Motor neuron (in vitro differentiated cells): Measurements from ENCODE around the gene FYTTD1. TPM values are rescaled to one million over a fixed set of nuclear protein-coding genes. Genes with fewer than 3 reads are reported as not detected.
A peak's percentile ranks its signal among the peaks of the same experiment; 100 is the strongest.

ENCODE experiments used
- ATAC-seq, 8 experiments: fragments of 200-7000 bp; cut with Tn5 transposase; replicated peaks in 6 of 8; 2 replicates each; pipeline ENCODE4 v1.8.0; 2021; ENCODE audit warnings: mild to moderate bottlenecking in 8 of 8, moderate library complexity in 8 of 8
- H3K27ac ChIP-seq, 2 donors: fragments of 250-450 bp; sonication (Bioruptor Pico); 2 replicates each; pipeline ENCODE4 v1.9.0; 2021; ENCODE audit warnings: antibody characterized with exemption in 2 of 2, mild to moderate bottlenecking in 2 of 2, moderate library complexity in 1 of 2
- H3K4me1 ChIP-seq, 2 donors: fragments of 250-450 bp; sonication (Bioruptor Pico); replicated peaks in 1 of 2; 2 replicates each; pipeline ENCODE4 v1.6.1; 2021; ENCODE audit warnings: antibody characterized with exemption in 2 of 2, mild to moderate bottlenecking in 2 of 2, moderate library complexity in 1 of 2
- H3K4me3 ChIP-seq, 5 donors: fragments of 250-450 bp; sonication (Bioruptor Pico); 2 replicates each; pipeline ENCODE4 v1.9.0; 2021; ENCODE audit warnings: antibody characterized with exemption in 5 of 5, mild to moderate bottlenecking in 5 of 5, moderate library complexity in 4 of 5
- WGBS, 10 experiments: fragments of 450-650 bp; shearing (Covaris generic); methylation state at CpG; one replicate each; pipeline ENCODE4 v1.0.0; 2022; 5-methylcytosine and 5-hydroxymethylcytosine counted together
- in situ Hi-C, 9 experiments: fragments of 400-800 bp; cut with MboI; loops; one replicate each; pipeline ENCODE4 v1.15.0; 2021; ENCODE audit warnings: low sequenced_read_pairs in 9 of 9, low pct_unique_long_range_greater_than_20kb in 2 of 9; ENCODE audit not compliant: unreplicated experiment in 9 of 9
- total RNA-seq, 8 experiments: library from RNA; unstranded; fragments of 300-600 nt; gene quantifications; 2 replicates each; pipeline versions ENCODE4 v1.2.3 to v1.2.4, GENCODE V29; 2022

Gene FYTTD1
- total RNA-seq, 8 experiments from 2014 or later: 26.7 to 65.0 (median 33.3) TPM

GRCh38 chr3:197746209-197746608, 3.5 kb upstream of the FYTTD1 start:
- no peak overlapping the region for H3K4me3 ChIP-seq
- 57 to 100% (median 87%) methylated on average over 2 to 3 of the region's 3 CpGs for WGBS, 10 experiments
- in situ Hi-C loops: no loop called here
- H3K27ac ChIP-seq: no peak overlapping the region
- H3K4me1 ChIP-seq: no peaks in the 10 kb centered on the region
- ATAC-seq: no peak

GRCh38 chr3:197746801-197747237, 2.9 kb upstream of the FYTTD1 start:
- in situ Hi-C loops: no loop called here
- ATAC-seq: no peak
- Histone ChIP-seq H3K4me3 (no peak overlapping the region), H3K27ac (no peak overlapping the region), H3K4me1 (peaks cover under 1 to 2% of the 10 kb centered on the region in 2 donors)
- WGBS, 10 experiments: 40 to 92% (median 58%) methylated on average over 1 to 4 of the region's 4 CpGs

- in situ Hi-C loops: no loop called here
- Histone ChIP-seq H3K4me1 (peaks cover 5 to 13% of the 10 kb centered on the region in 2 donors), H3K4me3 (peak overlapping the region; percentile 62 to 77 (median 68)), H3K27ac (peak overlapping the region; percentile 44 to 68)
- WGBS, 10 experiments: 0 to 93% (median 24%) methylated on average over 3 to 12 of the region's 12 CpGs
- peak in 1 of 8 experiments; percentile 1 for ATAC-seq
Observed at GRCh38 chr3:197748597-197749314, 927 bp upstream of the FYTTD1 start.

GRCh38 chr3:197749315-197749600, 425 bp upstream of the FYTTD1 start:
- peak overlapping the region; percentile 62 to 77 (median 68) for H3K4me3 ChIP-seq
- in situ Hi-C loops: no loop called here
- ATAC-seq: peak; percentile 32 to 77 (median 71)
- H3K27ac ChIP-seq: peak overlapping the region; percentile 44 to 68
- WGBS, 10 experiments: 0 to 20% (median 0%) methylated on average over 1 to 11 of the region's 18 CpGs; no CpG with 5 or more reads in 4 of the 10 experiments
- H3K4me1 ChIP-seq: peaks cover 5 to 13% of the 10 kb centered on the region in 2 donors

GRCh38 chr3:197750396-197750831, 731 bp downstream of the FYTTD1 start:
- Histone ChIP-seq H3K4me1 (peaks cover 5 to 13% of the 10 kb centered on the region in 2 donors), H3K27ac (peak overlapping the region; percentile 78 to 87), H3K4me3 (peak overlapping the region; percentile 62 to 77 (median 68))
- in situ Hi-C loops: no loop called here
- WGBS, 10 experiments: 0 to 5% (median 0%) methylated on average over 1 to 9 of the region's 43 CpGs; no CpG with 5 or more reads in 4 of the 10 experiments
- peak; percentile 17 to 52 (median 28) for ATAC-seq

GRCh38 chr3:197750858-197751737, 1.4 kb downstream of the FYTTD1 start:
- 0 to 8% (median 3%) methylated on average over 3 to 26 of the region's 36 CpGs; no CpG with 5 or more reads in 1 of the 10 experiments for whole genome bisulfite sequencing, 10 experiments
- peak in 2 of 8 experiments; percentile 4 to 13 for ATAC-seq
- peak overlapping the region; percentile 78 to 87 for H3K27ac ChIP-seq
- in situ Hi-C loops: no loop called here
- peak overlapping the region; percentile 62 to 77 (median 68) for H3K4me3 ChIP-seq
- peaks cover 5 to 13% of the 10 kb centered on the region in 2 donors for H3K4me1 ChIP-seq

- 20 to 100% (median 71%) methylated on average over 1 to 4 of the region's 5 CpGs; no CpG with 5 or more reads in 5 of the 10 experiments for WGBS, 10 experiments
- Histone ChIP-seq H3K27ac (no peak overlapping the region), H3K4me3 (peak overlapping the region; percentile 62 to 77 (median 68)), H3K4me1 (peaks cover 5 to 13% of the 10 kb centered on the region in 2 donors)
- no peak for ATAC-seq
- in situ Hi-C loops: no loop called here
Observed at GRCh38 chr3:197752107-197752506, 2.4 kb downstream of the FYTTD1 start.

- no peak overlapping the region for H3K4me3 ChIP-seq
- H3K4me1 ChIP-seq: peaks cover 5 to 13% of the 10 kb centered on the region in 2 donors
- in situ Hi-C loops: no loop called here
- no peak for ATAC-seq
- H3K27ac ChIP-seq: no peak overlapping the region
- 76 to 100% (median 100%) methylated on average over 2 to 3 of the region's 3 CpGs for WGBS, 10 experiments
Observed at GRCh38 chr3:197753263-197753662, 3.6 kb downstream of the FYTTD1 start.

GRCh38 chr3:197756704-197757103, 7.0 kb downstream of the FYTTD1 start:
- Histone ChIP-seq H3K27ac (no peak overlapping the region), H3K4me1 (peaks cover 5 to 12% of the 10 kb centered on the region in 2 donors), H3K4me3 (no peak overlapping the region)
- no peak for ATAC-seq
- 77 to 100% (median 93%) methylated on average over 2 to 3 of the region's 3 CpGs for WGBS, 10 experiments
- in situ Hi-C loops: no loop called here

- in situ Hi-C loops: no loop called here
- ATAC-seq: no peak
- Histone ChIP-seq H3K27ac (no peak overlapping the region), H3K4me1 (no peaks in the 10 kb centered on the region), H3K4me3 (no peak overlapping the region)
- WGBS, 10 experiments: 92 to 100% (median 100%) methylated on average over 3 to 4 of the region's 4 CpGs; no CpG with 5 or more reads in 3 of the 10 experiments
Observed at GRCh38 chr3:197758512-197758911, 8.8 kb downstream of the FYTTD1 start.

GRCh38 chr3:197761784-197762183, 12.1 kb downstream of the FYTTD1 start:
- Histone ChIP-seq H3K27ac (no peak overlapping the region), H3K4me1 (no peaks in the 10 kb centered on the region), H3K4me3 (no peak overlapping the region)
- ATAC-seq: no peak
- in situ Hi-C loops: no loop called here

GRCh38 chr3:197775317-197775716, 25.6 kb downstream of the FYTTD1 start:
- H3K27ac ChIP-seq: no peak overlapping the region

GRCh38 chr3:197782230-197782629, 32.5 kb downstream of the FYTTD1 start:
- in situ Hi-C loops: no loop called here
- H3K4me1 ChIP-seq: no peaks in the 10 kb centered on the region
- no peak overlapping the region for H3K27ac ChIP-seq
- 40 to 100% (median 83%) methylated on average over 1 to 3 of the region's 4 CpGs; no CpG with 5 or more reads in 1 of the 10 experiments for WGBS, 10 experiments
- no peak overlapping the region for H3K4me3 ChIP-seq
- ATAC-seq: no peak

More at GRCh38 chr3:197775317-197775716, 25.6 kb downstream of the FYTTD1 start:
- in situ Hi-C loops: no loop called here
- Histone ChIP-seq H3K4me1 (no peaks in the 10 kb centered on the region), H3K4me3 (no peak overlapping the region)
- 70 to 100% (median 95%) methylated on average over 2 to 7 of the region's 7 CpGs; no CpG with 5 or more reads in 1 of the 10 experiments for WGBS, 10 experiments
- ATAC-seq: no peak
